ENCODE data around the gene LAMTOR2. TPM values are rescaled to one million over a fixed set of nuclear protein-coding genes. Genes with fewer than 3 reads are reported as not detected.

LAMTOR2 gene
- 10 to 100 TPM; 26.1 to 50.3 TPM for total RNA-seq

DNA sequence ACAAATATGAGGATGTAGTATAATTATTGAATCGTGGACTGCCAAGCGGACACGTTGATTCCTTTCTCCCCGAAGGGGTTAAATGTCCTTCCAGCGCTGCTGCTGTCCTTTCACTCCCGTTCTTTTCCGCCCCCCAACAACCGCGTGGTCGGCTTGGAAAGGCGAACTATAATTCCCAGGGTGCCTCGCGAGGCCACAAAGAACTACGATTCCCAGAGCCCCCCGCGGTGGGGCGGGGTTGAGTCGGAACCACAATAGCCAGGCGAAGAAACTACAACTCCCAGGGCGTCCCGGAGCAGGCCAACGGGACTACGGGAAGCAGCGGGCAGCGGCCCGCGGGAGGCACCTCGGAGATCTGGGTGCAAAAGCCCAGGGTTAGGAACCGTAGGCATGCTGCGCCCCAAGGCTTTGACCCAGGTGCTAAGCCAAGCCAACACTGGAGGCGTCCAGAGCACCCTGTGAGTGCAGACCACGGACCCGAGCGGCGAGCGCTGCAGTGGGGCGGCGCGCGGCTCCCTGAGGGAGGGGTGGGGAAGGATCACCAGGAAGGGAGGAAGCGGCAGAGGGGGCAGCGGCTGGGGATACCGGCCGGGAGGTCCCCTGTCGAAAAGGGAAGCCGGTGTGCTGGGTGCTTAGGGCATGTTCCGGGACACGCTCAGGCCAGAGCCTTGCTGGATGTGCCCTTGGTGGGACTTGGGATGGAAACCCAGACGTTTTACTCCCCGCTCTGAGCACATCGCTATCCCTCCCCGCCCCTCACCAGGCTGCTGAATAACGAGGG lies at the start of gene LAMTOR2:
Gene LAMTOR2, plus strand, starts transcription at position 283 of the 781 bp plus-strand sequence. Its CDS starts 108 bp downstream, at position 391.
- peak within 1 kb of the TSS; percentile 92 for H3K4me3 Mint-ChIP-seq
- intact Hi-C loops (cut with DNase I, micrococcal nuclease): loop anchor here (1.0 to 5.0 kb wide), 11 partner anchors 28 to 792 kb away; partner anchors contain the start of genes ARHGEF2 (in 1 of the 2), ASH1L (in 1 of the 2), DAP3 (in 1 of the 2) and FDPS (in 1 of the 2)
- POLR2A ChIA-PET: no interaction called here
- H3K36me3 Mint-ChIP-seq (ENCODE audit: low read depth): peaks cover 12% of the 10 kb centered on the region
- ATAC-seq (peak; percentile 82), DNase-seq (peak; percentile 98)
- no peaks in the 10 kb centered on the region for H3K27me3 Mint-ChIP-seq
- peaks cover 18% of the 10 kb centered on the region for H3K4me1 Mint-ChIP-seq
- H3K9me3 Mint-ChIP-seq (ENCODE audit: low read depth): no peaks in the 10 kb centered on the region
- CTCF ChIA-PET: interaction anchor here (0.8 to 1.1 kb wide), 4 partner anchors 10 to 336 kb away, joined by 3 to 4 read pairs (median 3); partner anchors contain the start of gene SMG5
- peak within 1 kb of the TSS; percentile 88 for H3K27ac Mint-ChIP-seq

GRCh38 chr1:156004843-156005584 lies 49.6 kb upstream of the LAMTOR2 start:
- DNase-seq (peak; percentile 28), ATAC-seq (peak; percentile 87)
- Mint-ChIP-seq H3K27me3 (no peaks in the 10 kb centered on the region), H3K27ac (peak overlapping the region; percentile 63), H3K4me1 (peaks cover 16% of the 10 kb centered on the region), H3K36me3 (ENCODE audit: low read depth) (peaks cover 16% of the 10 kb centered on the region), H3K9me3 (ENCODE audit: low read depth) (no peaks in the 10 kb centered on the region), H3K4me3 (no peak overlapping the region)
- ChIA-PET POLR2A (no interaction called here), CTCF (interaction anchor here (1.2 to 1.3 kb wide), 2 partner anchors 13 to 67 kb away, joined by 3 to 5 read pairs; no protein-coding TSS in a partner anchor)
- intact Hi-C loops (cut with DNase I, micrococcal nuclease): no loop called here

DNA sequence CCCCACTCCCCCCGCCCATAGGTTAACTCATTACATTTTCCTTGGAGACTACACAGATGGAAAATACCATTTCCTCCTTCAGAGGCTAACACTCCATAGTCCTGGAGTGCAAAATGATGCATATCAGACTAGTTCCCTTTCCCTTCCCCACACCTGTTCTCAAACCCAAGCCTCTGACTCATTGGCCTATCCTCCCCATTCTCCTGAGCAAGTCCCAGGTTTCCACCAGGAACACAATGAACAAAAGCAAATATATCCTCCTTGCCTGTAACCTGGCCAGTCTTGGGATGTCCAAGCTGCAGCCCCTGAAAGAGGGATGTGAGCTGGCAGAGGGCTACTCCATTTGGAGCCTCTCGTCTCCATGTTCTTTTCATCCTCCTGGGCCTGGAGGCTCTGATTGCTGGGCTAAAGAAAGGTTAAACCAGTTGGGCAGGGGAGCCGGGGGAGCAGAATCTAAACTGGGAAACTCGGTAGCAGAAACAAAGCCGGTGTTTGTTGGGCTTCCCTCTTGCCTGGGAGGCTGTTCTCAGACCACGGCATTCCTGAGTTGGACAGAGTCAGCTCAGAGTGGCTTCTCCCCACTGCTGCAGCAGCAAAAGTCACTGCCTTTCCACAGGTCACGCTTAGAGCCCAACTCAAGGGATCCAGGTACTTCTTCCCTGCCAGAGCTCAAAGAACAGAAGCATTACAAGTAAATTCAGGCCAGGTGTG lies 47.8 kb upstream of the LAMTOR2 start:
- ATAC-seq (no peak), DNase-seq (no peak)
- peaks cover 16% of the 10 kb centered on the region for H3K4me1 Mint-ChIP-seq
- ChIA-PET CTCF (interaction anchor here (0.6 to 3.3 kb wide), 4 partner anchors 32 to 90 kb away, joined by 3 to 12 read pairs (median 4); no protein-coding TSS in a partner anchor), POLR2A (interaction anchor here (0.7 kb wide), 1 partner anchor 80 kb away, joined by 4 read pairs; no protein-coding TSS in a partner anchor)
- H3K4me3 Mint-ChIP-seq: no peak overlapping the region
- peaks cover 30% of the 10 kb centered on the region for H3K36me3 Mint-ChIP-seq (ENCODE audit: low read depth)
- H3K27me3 Mint-ChIP-seq: no peaks in the 10 kb centered on the region
- intact Hi-C loops (cut with DNase I, micrococcal nuclease): no loop called here
- H3K27ac Mint-ChIP-seq: no peak overlapping the region
- H3K9me3 Mint-ChIP-seq (ENCODE audit: low read depth): no peaks in the 10 kb centered on the region

- Mint-ChIP-seq H3K4me1 (peaks cover 15% of the 10 kb centered on the region), H3K9me3 (ENCODE audit: low read depth) (no peaks in the 10 kb centered on the region), H3K36me3 (ENCODE audit: low read depth) (peaks cover 46% of the 10 kb centered on the region), H3K4me3 (no peak overlapping the region), H3K27ac (no peak overlapping the region), H3K27me3 (no peaks in the 10 kb centered on the region)
- no peak for DNase-seq
- no peak for ATAC-seq
- intact Hi-C loops (cut with DNase I, micrococcal nuclease): no loop called here
- ChIA-PET CTCF (no interaction called here), POLR2A (no interaction called here)
These were observed 45.2 kb upstream of the LAMTOR2 start for GRCh38 chr1:156009404-156009803.

GRCh38 chr1:156012051-156012817 lies 42.3 kb upstream of the LAMTOR2 start:
- Mint-ChIP-seq H3K36me3 (ENCODE audit: low read depth) (peaks cover 54% of the 10 kb centered on the region), H3K9me3 (ENCODE audit: low read depth) (no peaks in the 10 kb centered on the region), H3K27ac (no peak overlapping the region), H3K27me3 (no peaks in the 10 kb centered on the region), H3K4me3 (no peak overlapping the region), H3K4me1 (peaks cover 2% of the 10 kb centered on the region)
- DNase-seq: no peak
- ChIA-PET POLR2A (no interaction called here), CTCF (interaction anchor here (0.9 kb wide), 1 partner anchor 32 kb away, joined by 3 read pairs; no protein-coding TSS in a partner anchor)
- no peak for ATAC-seq
- intact Hi-C loops (cut with DNase I, micrococcal nuclease): no loop called here

- H3K4me1 Mint-ChIP-seq: peaks cover 13% of the 10 kb centered on the region
- no peaks in the 10 kb centered on the region for H3K27me3 Mint-ChIP-seq
- no peak overlapping the region for H3K4me3 Mint-ChIP-seq
- POLR2A ChIA-PET: interaction anchor here (0.6 kb wide), 1 partner anchor 129 kb away, joined by 3 read pairs; no protein-coding TSS in a partner anchor
- H3K9me3 Mint-ChIP-seq (ENCODE audit: low read depth): no peaks in the 10 kb centered on the region
- ATAC-seq: no peak
- DNase-seq: no peak
- H3K27ac Mint-ChIP-seq: no peak overlapping the region
- intact Hi-C loops (cut with DNase I, micrococcal nuclease): no loop called here
- CTCF ChIA-PET: no interaction called here
- peaks cover 59% of the 10 kb centered on the region for H3K36me3 Mint-ChIP-seq (ENCODE audit: low read depth)
These were observed 39.8 kb upstream of the LAMTOR2 start for GRCh38 chr1:156014829-156015228.

DNA sequence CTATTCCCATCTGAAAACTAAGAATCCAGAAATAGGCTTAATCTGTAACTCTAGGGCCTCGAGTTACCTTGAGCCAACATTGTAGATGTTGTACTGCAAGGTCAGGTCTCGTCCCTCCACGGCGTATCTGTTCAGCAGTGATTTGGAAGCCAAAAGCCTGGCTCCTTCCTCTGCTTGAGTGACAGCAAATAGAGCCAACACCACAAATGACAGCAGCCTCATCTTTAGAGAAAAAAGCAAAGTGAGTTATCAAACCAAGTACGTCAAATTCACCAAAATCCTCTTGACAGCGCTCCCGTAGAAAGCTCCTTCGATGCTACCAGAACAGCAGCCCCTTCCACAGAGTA lies 34.7 kb upstream of the LAMTOR2 start:
- DNase-seq: no peak
- ChIA-PET POLR2A (interaction anchor here (0.6 kb wide), 1 partner anchor 206 kb away, joined by 7 read pairs; no protein-coding TSS in a partner anchor), CTCF (no interaction called here)
- H3K4me3 Mint-ChIP-seq: peak overlapping the region; percentile 94
- H3K27me3 Mint-ChIP-seq: no peaks in the 10 kb centered on the region
- peaks cover 32% of the 10 kb centered on the region for H3K36me3 Mint-ChIP-seq (ENCODE audit: low read depth)
- peak overlapping the region; percentile 96 for H3K27ac Mint-ChIP-seq
- no peak for ATAC-seq
- H3K4me1 Mint-ChIP-seq: peaks cover 20% of the 10 kb centered on the region
- no peaks in the 10 kb centered on the region for H3K9me3 Mint-ChIP-seq (ENCODE audit: low read depth)
- intact Hi-C loops (cut with DNase I, micrococcal nuclease): loop anchor here (1.0 to 10.0 kb wide), 9 partner anchors 34 to 715 kb away; partner anchors contain the start of genes FDPS (in 1 of the 2), KHDC4 (in 1 of the 2), LAMTOR2 (in 1 of the 2) and MEX3A (in 1 of the 2)

DNA sequence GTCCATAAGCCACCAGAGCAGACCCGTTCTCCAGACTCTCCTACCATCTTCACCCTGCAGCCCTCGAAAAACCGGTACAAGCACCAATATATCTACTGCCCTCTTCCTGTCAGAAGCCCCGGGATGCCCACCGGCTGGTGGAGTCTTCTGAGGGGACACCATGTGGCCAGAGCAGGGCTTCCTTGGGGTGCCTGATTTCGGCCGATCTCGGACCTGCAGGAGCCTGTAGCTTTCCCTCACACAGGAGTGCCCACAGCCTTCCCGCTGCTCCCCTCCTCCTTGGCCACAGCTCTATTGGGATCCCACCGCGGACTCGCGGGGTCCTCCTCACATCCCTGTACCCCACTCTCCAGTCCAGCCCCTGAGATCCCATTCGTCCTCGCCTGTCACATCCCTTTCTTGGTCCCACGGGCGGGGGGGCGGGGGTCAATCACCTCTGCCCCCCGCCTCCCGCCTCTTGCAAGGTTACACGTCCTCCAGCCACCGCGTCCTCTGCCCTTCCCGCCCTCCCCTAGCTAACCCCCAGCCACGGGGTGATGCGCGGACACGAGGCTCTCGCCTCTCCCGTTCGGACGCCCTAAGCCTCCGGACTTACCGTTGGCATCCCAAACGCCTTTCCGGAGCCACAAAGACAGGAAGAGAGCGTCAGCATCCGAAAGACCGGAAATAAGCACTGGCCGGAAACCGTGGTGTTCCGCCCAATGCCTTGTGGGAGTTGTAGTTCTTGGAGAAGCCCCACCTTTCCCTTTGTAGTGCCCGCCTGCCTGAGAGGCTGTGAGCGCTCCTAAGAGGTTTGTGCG lies 34.1 kb upstream of the LAMTOR2 start, which contains the start of gene SSR2:
Gene SSR2, minus strand, starts transcription at position 659 of the 800 bp plus-strand sequence. CDS start 784 bp downstream, outside the sequence.
- CTCF ChIA-PET: interaction anchor here (0.9 to 2.5 kb wide), 5 partner anchors 10 to 86 kb away, joined by 3 to 12 read pairs (median 3); partner anchors contain the start of gene UBQLN4
- intact Hi-C loops (cut with DNase I, micrococcal nuclease): loop anchor here (1.0 to 10.0 kb wide), 11 partner anchors 33 to 716 kb away; partner anchors contain the start of genes FDPS (in 1 of the 2), KHDC4 (in 1 of the 2), LAMTOR2 (in 1 of the 2) and MEX3A (in 1 of the 2)

GRCh38 chr1:156021093-156021428 lies 33.5 kb upstream of the LAMTOR2 start:
- Mint-ChIP-seq H3K27me3 (peaks cover 4% of the 10 kb centered on the region), H3K9me3 (ENCODE audit: low read depth) (no peaks in the 10 kb centered on the region), H3K36me3 (ENCODE audit: low read depth) (peaks cover 32% of the 10 kb centered on the region), H3K4me3 (peak overlapping the region; percentile 94), H3K4me1 (peaks cover 20% of the 10 kb centered on the region), H3K27ac (peak overlapping the region; percentile 96)
- DNase-seq (no peak), ATAC-seq (no peak)
- POLR2A ChIA-PET: interaction anchor here (0.5 to 0.6 kb wide), 2 partner anchors 20 to 699 kb away, joined by 3 read pairs; no protein-coding TSS in a partner anchor
- intact Hi-C loops (cut with DNase I, micrococcal nuclease): loop anchor here in 1 of 2 experiments (1.0 to 10.0 kb wide), 4 partner anchors 32 to 716 kb away; partner anchors contain the start of genes FDPS, PKLR and UBQLN4
- CTCF ChIA-PET: interaction anchor here (0.7 to 2.5 kb wide), 7 partner anchors 11 to 552 kb away, joined by 3 to 12 read pairs (median 3); partner anchors contain the start of gene UBQLN4

More for the DNA sequence above, 34.1 kb upstream of the LAMTOR2 start, which contains the start of gene SSR2:
- DNase-seq (peak; percentile 92), ATAC-seq (peak; percentile 100)
- POLR2A ChIA-PET: interaction anchor here (0.6 kb wide), 1 partner anchor 206 kb away, joined by 7 read pairs; no protein-coding TSS in a partner anchor
- peak within 1 kb of the TSS; percentile 96 for H3K27ac Mint-ChIP-seq
- peaks cover 32% of the 10 kb centered on the region for H3K36me3 Mint-ChIP-seq (ENCODE audit: low read depth)
- peaks cover 20% of the 10 kb centered on the region for H3K4me1 Mint-ChIP-seq
- H3K27me3 Mint-ChIP-seq: peaks cover 4% of the 10 kb centered on the region
- no peaks in the 10 kb centered on the region for H3K9me3 Mint-ChIP-seq (ENCODE audit: low read depth)
- peak within 1 kb of the TSS; percentile 94 for H3K4me3 Mint-ChIP-seq

Data from activated CD4-positive, alpha-beta T cell treated with anti-CD3 and anti-CD28 coated beads for 36 hours (primary cell).